ENCODE results near the gene TBC1D2. TPM values are rescaled to one million over a fixed set of nuclear protein-coding genes. Genes with fewer than 3 reads are reported as not detected.

The TBC1D2 gene
- total and polyA plus RNA-seq, 2 of the 4 experiments (the other 2 are of a cell fraction) = 36.9 to 62.7 TPM

- no peak for TF ChIP-seq FOS (IDR thresholded peaks at IDR 0.05; ENCODE audit: low read depth, low read length)
These were observed 78.8 kb downstream of the TBC1D2 start (continued) for GRCh38 chr9:98176391-98177259.

GRCh38 chr9:98175762-98176161, 79.7 kb downstream of the TBC1D2 start:
- no peak overlapping the region for H3K23ac ChIP-seq (ENCODE audit: low read depth, low read length)
- dilution Hi-C loops (cut with HindIII; ENCODE audit: low sequenced_read_pairs, unreplicated experiment) = no loop called here
- DNase-seq (no peak), ATAC-seq (ENCODE audit: low read depth) (no peak)
- no peak overlapping the region for H3K14ac ChIP-seq (replicated peaks; ENCODE audit: low read depth, low read length)
- H3K79me1 ChIP-seq (ENCODE audit: low read depth in 1 of 2, low read length in 2 of 2) = no peaks in the 10 kb centered on the region
- H2BK5ac ChIP-seq (ENCODE audit: low read depth, low read length, poor library complexity, severe bottlenecking) = no peak overlapping the region
- no peak overlapping the region for H2AFZ ChIP-seq (replicated peaks; ENCODE audit: low read length, poor library complexity)
- no peak overlapping the region for H2BK120ac ChIP-seq (ENCODE audit: low read depth, low read length)
- no peaks in the 10 kb centered on the region for H3K36me3 ChIP-seq (ENCODE audit: control insufficient read depth, insufficient read depth, low read length)
- no peak overlapping the region for H3K4me2 ChIP-seq (ENCODE audit: low read depth, low read length)
- intact Hi-C loops (cut with micrococcal nuclease) = no loop called here
- H3K4me1 ChIP-seq (ENCODE audit: control insufficient read depth, insufficient read depth, low read length) = peaks cover 4% of the 10 kb centered on the region; the same call in 1 of the 2 replicates
- no peak overlapping the region for H4K8ac ChIP-seq (ENCODE audit: low read depth in 2 of 2, low read length in 2 of 2)
- no peak overlapping the region for H2AK5ac ChIP-seq (ENCODE audit: low read depth, low read length)
- WGBS, 2 experiments (ENCODE audit: extremely low coverage in 2 of 2, insufficient read length in 1 of 2) = no CpG with 5 or more reads among the region's 3 CpGs
- H3K18ac ChIP-seq (ENCODE audit: low read depth, low read length) = no peak overlapping the region
- H2BK15ac ChIP-seq (ENCODE audit: low read depth, low read length) = no peak overlapping the region
- no peak overlapping the region for H4K91ac ChIP-seq (ENCODE audit: insufficient read depth, low read depth, low read length)
- no peak overlapping the region for H2AK9ac ChIP-seq (replicated peaks; ENCODE audit: low read depth, low read length, poor library complexity)
- ChIA-PET POLR2A (ENCODE audit: unreplicated experiment) (interaction anchor here (0.6 kb wide), 1 partner anchor 28 kb away, joined by 3 read pairs; no protein-coding TSS in a partner anchor), CTCF (no interaction called here)
- H4K5ac ChIP-seq (ENCODE audit: low read depth, low read length) = no peak overlapping the region
- 0 out of 2 replicates have a peak, but pooled peaks cover 5% of the 10 kb centered on the region for H3K9me1 ChIP-seq (ENCODE audit: insufficient read depth, low read length)
- no peak overlapping the region for H3K4me3 ChIP-seq (ENCODE audit: insufficient read depth, low read depth, low read length)
- BruUV-seq (replicated peaks) = no TSS peak
- no peak overlapping the region for H2BK20ac ChIP-seq (ENCODE audit: low read depth, low read length)
- in situ Hi-C loops (cut with MboI; ENCODE audit: low sequenced_read_pairs) = no loop called here
- peaks cover 4% of the 10 kb centered on the region for H3K27me3 ChIP-seq (ENCODE audit: control insufficient read depth, insufficient read depth, low read length)
- H3K4ac ChIP-seq (ENCODE audit: low read depth, low read length) = no peak overlapping the region
- no peak for TF ChIP-seq MAZ (IDR thresholded peaks at IDR 0.05; ENCODE audit: borderline replicate concordance, low read depth, low read length)
- H3K9ac ChIP-seq (ENCODE audit: low read depth, low read length) = no peak overlapping the region
- no peak overlapping the region for H3K56ac ChIP-seq (ENCODE audit: extremely low read depth, insufficient read depth, low read length)
- H3K9me3 ChIP-seq (ENCODE audit: control insufficient read depth, insufficient read depth, low read length) = no peaks in the 10 kb centered on the region
- no peaks in the 10 kb centered on the region for H4K20me1 ChIP-seq (ENCODE audit: insufficient read depth, low read length)
- no peak overlapping the region for H3K27ac ChIP-seq (ENCODE audit: insufficient read depth, low read length)

All from IMR-90 (cell line).